Neural cell (in vitro differentiated cells): ENCODE measurements around the gene APOB.

Experiments used
- CTCF ChIP-seq: fragments of 450-650 bp; IDR thresholded peaks from 2 replicates; pipeline ENCODE4 v1.5.1; 2014; ENCODE audit warnings: antibody characterized with exemption, mild to moderate bottlenecking, moderate library complexity; ENCODE audit not compliant: poor library complexity, severe bottlenecking
- EZH2 ChIP-seq: fragments of 200-600, 300-800 bp; shearing (Covaris generic), sonication (generic); IDR thresholded peaks from 2 replicates; pipeline ENCODE4 v1.6.1; 2014; ENCODE audit warnings: antibody characterized with exemption, low read length, borderline replicate concordance, mild to moderate bottlenecking; ENCODE audit not compliant: insufficient read depth, poor library complexity, severe bottlenecking
- MXI1 ChIP-seq: fragments of 450-650 bp; conservative IDR thresholded peaks from 2 replicates; pipeline ENCODE4 v1.6.1; 2014; ENCODE audit warnings: antibody characterized with exemption, mild to moderate bottlenecking; ENCODE audit not compliant: poor library complexity, severe bottlenecking
- POLR2AphosphoS5 ChIP-seq: IDR thresholded peaks from 2 replicates; pipeline ENCODE4 v1.6.1; 2012
- REST ChIP-seq: IDR thresholded peaks from 2 replicates; pipeline ENCODE4 v1.6.1; 2012; ENCODE audit warnings: borderline replicate concordance

DNA sequence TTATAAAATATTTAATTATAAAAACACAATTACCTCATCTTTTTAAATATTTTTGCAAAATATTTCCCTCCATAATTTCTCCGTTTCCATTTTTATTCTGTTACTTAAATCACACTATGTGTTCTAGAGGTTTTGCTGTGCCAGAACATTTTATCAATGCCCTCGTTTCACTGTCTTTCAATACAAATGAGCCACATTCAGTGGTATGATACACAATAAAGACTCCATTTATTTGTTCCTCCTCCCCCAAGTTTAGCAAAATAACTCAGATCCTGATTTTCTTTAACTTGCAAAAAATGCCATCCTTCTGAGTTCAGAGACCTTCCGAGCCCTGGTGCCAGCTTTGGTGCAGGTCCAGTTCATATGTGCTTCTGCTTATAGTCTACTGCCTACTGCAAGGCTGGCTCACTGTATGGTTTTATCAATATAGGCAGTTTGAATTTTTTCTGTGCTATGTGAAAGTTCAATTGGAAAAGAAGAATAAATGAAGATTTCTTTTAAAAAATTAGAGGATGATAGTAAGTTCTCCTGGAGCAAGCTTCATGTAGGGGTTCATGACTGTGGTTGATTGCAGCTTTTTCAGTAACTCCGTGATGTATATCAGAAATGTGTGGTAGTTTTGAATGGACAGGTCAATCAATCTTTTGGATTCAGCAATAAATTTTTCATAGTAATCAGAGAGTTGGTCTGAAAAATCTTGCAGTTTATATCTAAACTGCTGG is 42.5 kb downstream of the APOB start:
- TF ChIP-seq EZH2 = no peak
- TF ChIP-seq CTCF = no peak
- no peak for TF ChIP-seq POLR2AphosphoS5
- TF ChIP-seq REST = no peak
- no peak for TF ChIP-seq MXI1
